Vagina (tissue), 2 donors: ENCODE data around the gene CACNG5. TPM values are rescaled to one million over a fixed set of nuclear protein-coding genes. Genes with fewer than 3 reads are reported as not detected.

Source experiments
- DNase-seq, 2 donors: peaks; one replicate each; pipeline ENCODE4 v3.0.0-alpha.2; 2017; ENCODE audit errors: extremely low spot score in 2 of 2
- H3K27ac ChIP-seq: fragments of 200-600 bp; sonication (generic); one replicate; pipeline ENCODE4 v1.5.1; 2019
- H3K27me3 ChIP-seq: fragments of 200-600 bp; sonication (generic); one replicate; pipeline ENCODE4 v1.5.1; 2019
- H3K36me3 ChIP-seq, 2 donors: fragments of 200-600 bp; sonication (generic); one replicate each; pipeline ENCODE4 v1.5.1; 2017 to 2019
- H3K4me1 ChIP-seq: fragments of 200-600 bp; sonication (generic); one replicate; pipeline ENCODE4 v1.5.1; 2019
- H3K4me3 ChIP-seq, 2 donors: fragments of 200-600 bp; sonication (generic); 1 replicate in 1 of 2; 2 replicates in 1 of 2; pipeline ENCODE4 v1.5.1; 2016 to 2019
- H3K9me3 ChIP-seq: fragments of 200-600 bp; sonication (generic); one replicate; pipeline ENCODE4 v1.5.1; 2019
- CTCF ChIP-seq, 3 experiments: fragments of 450-650 bp in 2 of 3; fragments of 200-600 bp in 1 of 3; sonication (generic) in 1 of 3; IDR thresholded peaks; one replicate each; pipeline ENCODE4 v1.5.1; 2017 to 2019; ENCODE audit warnings: antibody characterized with exemption in 3 of 3, mild to moderate bottlenecking in 2 of 3, moderate library complexity in 2 of 3
- POLR2A ChIP-seq, 2 donors: fragments of 450-650 bp; IDR thresholded peaks; one replicate each; pipeline ENCODE4 v1.6.1; 2017; ENCODE audit warnings: antibody characterized with exemption in 2 of 2, mild to moderate bottlenecking in 2 of 2, moderate library complexity in 2 of 2
- POLR2AphosphoS5 ChIP-seq, 2 donors: sonication (generic); formaldehyde crosslinking; IDR thresholded peaks; one replicate each; pipeline ENCODE4 v1.9.0; 2017; ENCODE audit warnings: antibody characterized with exemption in 2 of 2, mild to moderate bottlenecking in 2 of 2, low read depth in 1 of 2; ENCODE audit not compliant: insufficient read depth in 1 of 2
- intact Hi-C: fragments of 100-400 bp; cut with DNase I; formaldehyde crosslinking; loops from one replicate; pipeline ENCODE4 v1.15.1; 2023
- total RNA-seq: library from RNA; depleted of rRNA; stranded (reverse); fragments of >200 nt; gene quantifications from one replicate; pipeline ENCODE4 v1.2.3, GENCODE V29; 2016

CACNG5 gene
- total RNA-seq, 1 donor from 2014 or later: not detected

GRCh38 chr17:66829883-66830282, 5.0 kb upstream of the CACNG5 start:
- no peaks in the 10 kb centered on the region for H3K4me1 ChIP-seq
- intact Hi-C loops: no loop called here
- H3K27ac ChIP-seq: no peak overlapping the region
- no peaks in the 10 kb centered on the region for H3K9me3 ChIP-seq
- H3K27me3 ChIP-seq: no peaks in the 10 kb centered on the region
- no peak for TF ChIP-seq POLR2AphosphoS5 (IDR thresholded peaks at IDR 0.05; ENCODE audit: insufficient read depth in 1 of 2, low read depth in 1 of 2)
- TF ChIP-seq CTCF (IDR thresholded peaks at IDR 0.05): no peak
- no peak for TF ChIP-seq POLR2A (IDR thresholded peaks at IDR 0.05)
- H3K4me3 ChIP-seq: no peak overlapping the region
- no peaks in the 10 kb centered on the region for H3K36me3 ChIP-seq
- no peak for DNase-seq

DNA sequence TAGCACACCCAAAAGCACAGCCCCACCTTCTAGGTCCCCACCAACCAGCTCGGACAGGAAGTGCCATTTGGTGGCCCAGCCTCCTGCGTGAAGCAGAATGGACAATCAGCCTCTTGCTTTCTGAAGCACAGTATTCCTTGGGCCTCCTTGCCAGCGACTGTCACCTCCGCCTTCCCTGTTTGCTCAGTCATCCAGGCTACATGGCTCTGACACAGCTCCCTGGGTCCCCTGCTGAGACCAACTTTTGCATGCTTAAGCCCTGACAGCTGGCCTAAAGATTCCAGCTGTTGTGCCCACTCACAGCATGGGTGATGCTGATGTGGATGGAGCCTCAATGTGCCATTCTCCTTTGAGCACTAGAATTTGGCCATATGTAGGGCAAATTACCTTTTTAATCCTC, 4.5 kb upstream of the CACNG5 start:
- no peaks in the 10 kb centered on the region for H3K9me3 ChIP-seq
- no peak overlapping the region for H3K4me3 ChIP-seq
- intact Hi-C loops: no loop called here
- DNase-seq: no peak
- no peaks in the 10 kb centered on the region for H3K27me3 ChIP-seq
- H3K36me3 ChIP-seq: no peaks in the 10 kb centered on the region
- no peak for TF ChIP-seq POLR2AphosphoS5 (IDR thresholded peaks at IDR 0.05; ENCODE audit: insufficient read depth in 1 of 2, low read depth in 1 of 2)
- TF ChIP-seq CTCF (IDR thresholded peaks at IDR 0.05): no peak
- TF ChIP-seq POLR2A (IDR thresholded peaks at IDR 0.05): no peak
- H3K4me1 ChIP-seq: no peaks in the 10 kb centered on the region
- H3K27ac ChIP-seq: no peak overlapping the region

GRCh38 chr17:66831383-66832210, 3.3 kb upstream of the CACNG5 start:
- DNase-seq: no peak
- H3K27me3 ChIP-seq: no peaks in the 10 kb centered on the region
- intact Hi-C loops: no loop called here
- H3K4me1 ChIP-seq: no peaks in the 10 kb centered on the region
- no peaks in the 10 kb centered on the region for H3K9me3 ChIP-seq
- TF ChIP-seq CTCF (IDR thresholded peaks at IDR 0.05): no peak
- no peak for TF ChIP-seq POLR2AphosphoS5 (IDR thresholded peaks at IDR 0.05; ENCODE audit: insufficient read depth in 1 of 2, low read depth in 1 of 2)
- TF ChIP-seq POLR2A (IDR thresholded peaks at IDR 0.05): no peak
- no peaks in the 10 kb centered on the region for H3K36me3 ChIP-seq
- no peak overlapping the region for H3K27ac ChIP-seq
- no peak overlapping the region for H3K4me3 ChIP-seq

- Histone ChIP-seq H3K4me1 (no peaks in the 10 kb centered on the region), H3K9me3 (no peaks in the 10 kb centered on the region), H3K36me3 (no peaks in the 10 kb centered on the region), H3K27ac (no peak overlapping the region), H3K27me3 (no peaks in the 10 kb centered on the region), H3K4me3 (no peak overlapping the region)
- DNase-seq: no peak
- TF ChIP-seq CTCF (IDR thresholded peaks at IDR 0.05): no peak
- TF ChIP-seq POLR2A (IDR thresholded peaks at IDR 0.05): no peak
- no peak for TF ChIP-seq POLR2AphosphoS5 (IDR thresholded peaks at IDR 0.05; ENCODE audit: insufficient read depth in 1 of 2, low read depth in 1 of 2)
- intact Hi-C loops: no loop called here
Observed at GRCh38 chr17:66833201-66833600, 1.7 kb upstream of the CACNG5 start.

- TF ChIP-seq CTCF (IDR thresholded peaks at IDR 0.05) (no peak), POLR2A (IDR thresholded peaks at IDR 0.05) (no peak), POLR2AphosphoS5 (IDR thresholded peaks at IDR 0.05; ENCODE audit: insufficient read depth in 1 of 2, low read depth in 1 of 2) (no peak)
- Histone ChIP-seq H3K4me1 (no peaks in the 10 kb centered on the region), H3K27me3 (no peaks in the 10 kb centered on the region), H3K27ac (no peak overlapping the region), H3K4me3 (no peak overlapping the region), H3K9me3 (no peaks in the 10 kb centered on the region), H3K36me3 (no peaks in the 10 kb centered on the region)
- DNase-seq: no peak
- intact Hi-C loops: no loop called here
Observed at GRCh38 chr17:66834426-66834918, 445 bp upstream of the CACNG5 start.
